BJ (cell line): ENCODE data around the gene RAB3IL1. TPM values are rescaled to one million over a fixed set of nuclear protein-coding genes. Genes with fewer than 3 reads are reported as not detected.

Experiments used
- CTCF ChIA-PET: fragments of 350-600 bp; formaldehyde crosslinking; extraction: SDS; loops from one replicate; lab custom pipeline; 2021; ENCODE audit warnings: antibody characterized with exemption, inconsistent platforms; lab: Yijun Ruan, JAX
- POLR2A ChIA-PET: fragments of 300-600 bp; sonication (Branson Sonifier 250); formaldehyde crosslinking; extraction: SDS; loops from one replicate; lab custom pipeline; 2021; ENCODE audit warnings: antibody characterized with exemption; lab: Charles Lee
- DNase-seq: peaks from one replicate; pipeline ENCODE4 v3.0.0-alpha.2; 2011; ENCODE audit warnings: low read depth
- H3K27me3 ChIP-seq: 2 replicates; pipeline ENCODE4 v1.6.0; 2011; ENCODE audit warnings: low read length; ENCODE audit not compliant: control insufficient read depth, insufficient read depth
- H3K36me3 ChIP-seq: 2 replicates; pipeline ENCODE4 v1.5.1; 2011; ENCODE audit warnings: low read length; ENCODE audit not compliant: control insufficient read depth, insufficient read depth
- H3K4me3 ChIP-seq: 2 replicates; pipeline ENCODE4 v1.5.1; 2011; ENCODE audit warnings: low read depth, mild to moderate bottlenecking, control low read depth, low read length
- polyA plus RNA-seq: library from polyadenylated mRNA; depleted of rRNA; stranded (reverse); fragments of >200 nt; gene quantifications from 2 replicates; pipeline ENCODE4 v1.2.3, GENCODE V29; 2011
- TF ChIP-seq, protein P1 (sequence below): IDR thresholded peaks from 2 replicates; pipeline ENCODE4 v1.5.1; 2011; ENCODE audit warnings: low read depth, mild to moderate bottlenecking, control low read depth, inconsistent platforms, low read length, moderate library complexity; ENCODE audit not compliant: insufficient read depth

RAB3IL1 gene
- polyA plus RNA-seq, 1 experiment, result 15.1 TPM

DNA sequence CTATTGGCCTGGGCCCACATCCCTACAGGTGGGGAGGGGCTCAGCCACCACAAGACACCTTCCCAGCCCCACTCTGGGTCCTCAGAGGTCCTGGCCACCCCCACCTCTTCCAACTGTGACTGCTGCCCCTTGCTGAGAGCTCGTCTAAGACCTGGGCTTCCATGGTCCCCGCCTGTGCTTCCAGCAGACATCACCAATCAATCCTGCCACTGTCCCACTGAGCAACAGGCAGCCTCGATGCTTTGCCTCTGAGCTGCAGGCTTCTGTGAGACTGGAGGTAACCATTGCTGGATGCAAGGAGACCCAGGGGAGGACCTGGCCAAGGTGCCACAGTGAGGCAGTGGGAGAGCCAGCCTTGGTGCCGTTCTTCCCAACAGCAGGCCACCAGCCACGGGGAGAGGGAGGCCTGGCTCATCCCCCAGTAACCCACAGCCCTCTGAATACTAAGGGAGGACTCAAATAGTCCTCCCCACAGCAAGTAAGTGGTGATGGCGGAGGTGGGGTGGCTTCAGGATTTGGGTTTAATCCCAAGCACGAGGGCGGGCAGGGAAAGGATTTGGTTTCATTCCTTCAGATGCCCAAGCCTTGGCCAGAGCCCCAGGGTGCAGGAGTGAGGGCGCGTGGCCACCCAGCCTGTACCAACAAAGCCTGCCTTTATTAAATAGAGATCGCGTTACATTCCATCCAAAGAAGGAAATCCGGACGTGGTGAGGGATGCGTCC lies 20.5 kb downstream of the RAB3IL1 start:
- POLR2A ChIA-PET, result interaction anchor here (0.5 kb wide), 1 partner anchor 69 kb away, joined by 3 read pairs; no protein-coding TSS in a partner anchor

DNA sequence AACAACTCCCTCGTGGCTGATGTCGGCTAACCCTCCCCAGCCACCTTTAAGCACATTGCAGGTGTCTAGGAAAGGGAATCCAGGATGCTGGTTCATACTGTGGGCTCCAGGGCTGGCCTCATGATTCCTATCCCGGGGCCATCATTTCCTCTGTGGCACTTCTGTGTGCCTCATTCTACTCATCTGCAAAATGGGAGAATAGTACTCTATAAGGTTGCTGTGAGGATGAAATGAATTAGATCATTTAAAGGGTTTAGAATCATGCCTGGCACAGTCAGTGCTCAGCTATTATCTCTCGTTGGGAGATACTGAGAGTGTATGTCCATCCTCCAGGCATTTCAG lies 21.7 kb downstream of the RAB3IL1 start:
- POLR2A ChIA-PET, result no interaction called here
- Histone ChIP-seq H3K27me3 (no peaks in the 10 kb centered on the region), H3K36me3 (peaks cover 5% of the 10 kb centered on the region), H3K4me3 (no peak overlapping the region)
- no peak for DNase-seq
- TF ChIP-seq, protein P1, sequence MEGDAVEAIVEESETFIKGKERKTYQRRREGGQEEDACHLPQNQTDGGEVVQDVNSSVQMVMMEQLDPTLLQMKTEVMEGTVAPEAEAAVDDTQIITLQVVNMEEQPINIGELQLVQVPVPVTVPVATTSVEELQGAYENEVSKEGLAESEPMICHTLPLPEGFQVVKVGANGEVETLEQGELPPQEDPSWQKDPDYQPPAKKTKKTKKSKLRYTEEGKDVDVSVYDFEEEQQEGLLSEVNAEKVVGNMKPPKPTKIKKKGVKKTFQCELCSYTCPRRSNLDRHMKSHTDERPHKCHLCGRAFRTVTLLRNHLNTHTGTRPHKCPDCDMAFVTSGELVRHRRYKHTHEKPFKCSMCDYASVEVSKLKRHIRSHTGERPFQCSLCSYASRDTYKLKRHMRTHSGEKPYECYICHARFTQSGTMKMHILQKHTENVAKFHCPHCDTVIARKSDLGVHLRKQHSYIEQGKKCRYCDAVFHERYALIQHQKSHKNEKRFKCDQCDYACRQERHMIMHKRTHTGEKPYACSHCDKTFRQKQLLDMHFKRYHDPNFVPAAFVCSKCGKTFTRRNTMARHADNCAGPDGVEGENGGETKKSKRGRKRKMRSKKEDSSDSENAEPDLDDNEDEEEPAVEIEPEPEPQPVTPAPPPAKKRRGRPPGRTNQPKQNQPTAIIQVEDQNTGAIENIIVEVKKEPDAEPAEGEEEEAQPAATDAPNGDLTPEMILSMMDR, result no peak
- CTCF ChIA-PET, result interaction anchor here (1.4 to 11.1 kb wide), 6 partner anchors 13 to 186 kb away, joined by 5 to 374 read pairs (median 59); partner anchors contain the start of gene BEST1

More for the DNA sequence above, 20.5 kb downstream of the RAB3IL1 start:
- peaks cover 6% of the 10 kb centered on the region for H3K36me3 ChIP-seq
- no peak for DNase-seq
- H3K27me3 ChIP-seq, result no peaks in the 10 kb centered on the region
- TF ChIP-seq, protein P1, result no peak
- H3K4me3 ChIP-seq, result no peak overlapping the region
- CTCF ChIA-PET, result interaction anchor here (0.7 to 11.1 kb wide), 22 partner anchors 9 to 248 kb away, joined by 3 to 374 read pairs (median 12); partner anchors contain the start of genes BEST1 and RAB3IL1

- no peak for DNase-seq
- no peak overlapping the region for H3K4me3 ChIP-seq
- H3K36me3 ChIP-seq, result peaks cover 5% of the 10 kb centered on the region
- CTCF ChIA-PET, result interaction anchor here (1.4 to 11.1 kb wide), 5 partner anchors 13 to 187 kb away, joined by 5 to 374 read pairs (median 69); partner anchors contain the start of gene BEST1
- TF ChIP-seq, protein P1, result no peak
- H3K27me3 ChIP-seq, result no peaks in the 10 kb centered on the region
- POLR2A ChIA-PET, result no interaction called here
Measured at GRCh38 chr11:61895046-61895717, 22.2 kb downstream of the RAB3IL1 start.

- Histone ChIP-seq H3K36me3 (peaks cover 5% of the 10 kb centered on the region), H3K27me3 (no peaks in the 10 kb centered on the region), H3K4me3 (no peak overlapping the region)
- TF ChIP-seq, protein P1, result no peak
- POLR2A ChIA-PET, result no interaction called here
- CTCF ChIA-PET, result interaction anchor here (1.8 kb wide), 1 partner anchor 214 kb away, joined by 8 read pairs; no protein-coding TSS in a partner anchor
- peak; percentile 67 for DNase-seq
Measured at GRCh38 chr11:61893981-61894380, 23.4 kb downstream of the RAB3IL1 start.

DNA sequence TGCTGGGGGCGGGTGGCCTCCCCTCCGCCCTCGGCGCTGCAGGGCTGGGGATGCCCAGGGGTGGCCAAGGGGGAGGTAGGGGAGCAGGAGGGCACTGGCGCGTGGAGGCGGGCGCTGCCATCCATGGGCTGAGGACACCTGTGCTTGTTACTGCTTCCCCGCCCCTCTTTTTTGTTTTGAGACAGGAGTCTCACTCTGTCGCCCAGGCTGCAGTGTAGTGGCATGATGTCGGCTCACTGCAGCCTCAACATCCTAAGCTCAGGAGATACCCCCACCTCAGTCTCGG lies 25.3 kb downstream of the RAB3IL1 start:
- peak overlapping the region; percentile 32; the same call in 1 of the 2 replicates for H3K4me3 ChIP-seq
- CTCF ChIA-PET, result interaction anchor here (0.6 to 1.8 kb wide), 3 partner anchors 10 to 216 kb away, joined by 3 to 8 read pairs (median 5); partner anchors contain the start of gene BEST1
- DNase-seq, result no peak
- POLR2A ChIA-PET, result no interaction called here
- peaks cover 3% of the 10 kb centered on the region; the same call in 1 of the 2 replicates for H3K36me3 ChIP-seq
- H3K27me3 ChIP-seq, result no peaks in the 10 kb centered on the region
- TF ChIP-seq, protein P1, result no peak
